ENCODE data around the gene MED26.

DNA sequence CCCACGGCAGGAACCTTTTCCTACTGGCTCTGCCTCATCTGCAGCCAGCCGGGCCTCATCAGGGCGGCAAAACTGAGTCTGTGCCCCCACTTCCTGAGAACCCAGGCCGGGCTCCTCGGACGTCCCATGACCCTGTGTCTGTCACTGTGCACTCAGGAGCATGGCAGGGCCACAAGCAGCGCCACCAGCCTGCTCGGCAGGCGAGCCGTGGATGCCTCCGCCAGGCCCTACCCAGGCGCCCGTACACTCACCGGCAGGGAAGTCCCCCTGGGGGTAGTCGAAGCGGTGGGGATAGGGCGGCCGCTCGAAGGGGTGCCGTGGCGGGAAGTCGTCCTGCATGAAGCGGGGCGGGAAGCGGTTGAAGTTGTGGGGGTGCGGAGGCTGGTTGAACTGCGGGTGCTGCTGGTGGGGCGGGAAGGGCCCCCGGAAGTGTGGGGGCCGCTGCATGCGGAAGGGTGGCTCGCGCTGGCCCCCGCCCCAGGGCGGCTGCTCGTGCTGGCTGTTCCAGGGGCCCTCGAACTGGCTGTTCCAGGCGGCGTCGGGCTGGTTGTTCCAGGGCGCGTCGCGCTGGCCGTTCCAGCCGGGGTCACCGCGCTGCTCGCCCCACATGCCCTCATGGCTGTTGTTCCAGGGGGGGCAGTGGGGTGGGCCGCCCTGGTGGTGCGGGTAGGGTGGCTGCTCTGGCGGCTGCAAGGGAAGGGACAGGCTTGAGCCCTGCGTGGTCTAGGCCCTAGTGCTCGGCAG, 102.8 kb downstream of the MED26 start:
- TF ChIP-seq POLR2A (IDR thresholded peaks at IDR 0.05): no peak
- TF ChIP-seq, protein P1, sequence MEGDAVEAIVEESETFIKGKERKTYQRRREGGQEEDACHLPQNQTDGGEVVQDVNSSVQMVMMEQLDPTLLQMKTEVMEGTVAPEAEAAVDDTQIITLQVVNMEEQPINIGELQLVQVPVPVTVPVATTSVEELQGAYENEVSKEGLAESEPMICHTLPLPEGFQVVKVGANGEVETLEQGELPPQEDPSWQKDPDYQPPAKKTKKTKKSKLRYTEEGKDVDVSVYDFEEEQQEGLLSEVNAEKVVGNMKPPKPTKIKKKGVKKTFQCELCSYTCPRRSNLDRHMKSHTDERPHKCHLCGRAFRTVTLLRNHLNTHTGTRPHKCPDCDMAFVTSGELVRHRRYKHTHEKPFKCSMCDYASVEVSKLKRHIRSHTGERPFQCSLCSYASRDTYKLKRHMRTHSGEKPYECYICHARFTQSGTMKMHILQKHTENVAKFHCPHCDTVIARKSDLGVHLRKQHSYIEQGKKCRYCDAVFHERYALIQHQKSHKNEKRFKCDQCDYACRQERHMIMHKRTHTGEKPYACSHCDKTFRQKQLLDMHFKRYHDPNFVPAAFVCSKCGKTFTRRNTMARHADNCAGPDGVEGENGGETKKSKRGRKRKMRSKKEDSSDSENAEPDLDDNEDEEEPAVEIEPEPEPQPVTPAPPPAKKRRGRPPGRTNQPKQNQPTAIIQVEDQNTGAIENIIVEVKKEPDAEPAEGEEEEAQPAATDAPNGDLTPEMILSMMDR (IDR thresholded peaks at IDR 0.05): no peak
